ENCODE measurements around the gene SEC22C. TPM values are rescaled to one million over a fixed set of nuclear protein-coding genes. Genes with fewer than 3 reads are reported as not detected.
"Not testable (repeated sequence)": the region's sequence is repeated elsewhere in the genome, so short reads cannot be mapped to it uniquely, and the experiment has no call there.

The SEC22C gene
- total RNA-seq, 1 donor from 2014 or later: 56.2 TPM

DNA sequence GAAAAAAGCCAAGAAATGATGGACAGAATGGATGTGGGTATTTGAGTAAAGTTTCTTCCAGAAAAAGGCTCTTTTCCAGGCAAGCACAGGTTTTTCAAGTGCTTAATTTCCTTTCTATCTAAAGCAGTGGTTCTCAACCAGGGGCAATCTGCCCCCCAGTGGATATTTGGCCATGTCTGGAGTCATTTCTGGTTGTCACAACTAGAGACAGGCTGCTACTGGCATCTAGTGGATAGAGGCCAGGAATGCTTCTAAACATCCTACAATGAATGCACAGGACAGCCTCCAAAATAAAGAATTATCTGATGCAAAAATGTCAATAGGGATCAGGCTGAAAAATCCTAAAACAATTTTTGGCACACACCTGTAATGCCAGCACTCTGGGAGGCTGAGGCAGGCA, 23.9 kb downstream of the SEC22C start:
- Mint-ChIP-seq H3K4me1 (ENCODE audit: unreplicated experiment) (no peaks in the 10 kb centered on the region), H3K9me3 (ENCODE audit: unreplicated experiment) (no peaks in the 10 kb centered on the region), H3K4me3 (ENCODE audit: unreplicated experiment) (no peak overlapping the region), H3K36me3 (ENCODE audit: unreplicated experiment) (peaks cover 37% of the 10 kb centered on the region), H3K27me3 (ENCODE audit: unreplicated experiment) (no peaks in the 10 kb centered on the region), H3K27ac (ENCODE audit: unreplicated experiment) (no peak overlapping the region)
- TF ChIP-seq, protein P1, sequence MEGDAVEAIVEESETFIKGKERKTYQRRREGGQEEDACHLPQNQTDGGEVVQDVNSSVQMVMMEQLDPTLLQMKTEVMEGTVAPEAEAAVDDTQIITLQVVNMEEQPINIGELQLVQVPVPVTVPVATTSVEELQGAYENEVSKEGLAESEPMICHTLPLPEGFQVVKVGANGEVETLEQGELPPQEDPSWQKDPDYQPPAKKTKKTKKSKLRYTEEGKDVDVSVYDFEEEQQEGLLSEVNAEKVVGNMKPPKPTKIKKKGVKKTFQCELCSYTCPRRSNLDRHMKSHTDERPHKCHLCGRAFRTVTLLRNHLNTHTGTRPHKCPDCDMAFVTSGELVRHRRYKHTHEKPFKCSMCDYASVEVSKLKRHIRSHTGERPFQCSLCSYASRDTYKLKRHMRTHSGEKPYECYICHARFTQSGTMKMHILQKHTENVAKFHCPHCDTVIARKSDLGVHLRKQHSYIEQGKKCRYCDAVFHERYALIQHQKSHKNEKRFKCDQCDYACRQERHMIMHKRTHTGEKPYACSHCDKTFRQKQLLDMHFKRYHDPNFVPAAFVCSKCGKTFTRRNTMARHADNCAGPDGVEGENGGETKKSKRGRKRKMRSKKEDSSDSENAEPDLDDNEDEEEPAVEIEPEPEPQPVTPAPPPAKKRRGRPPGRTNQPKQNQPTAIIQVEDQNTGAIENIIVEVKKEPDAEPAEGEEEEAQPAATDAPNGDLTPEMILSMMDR (IDR thresholded peaks at IDR 0.05): peak; percentile 31
- no peak for DNase-seq (ENCODE audit: extremely low spot score, unreplicated experiment)

DNA sequence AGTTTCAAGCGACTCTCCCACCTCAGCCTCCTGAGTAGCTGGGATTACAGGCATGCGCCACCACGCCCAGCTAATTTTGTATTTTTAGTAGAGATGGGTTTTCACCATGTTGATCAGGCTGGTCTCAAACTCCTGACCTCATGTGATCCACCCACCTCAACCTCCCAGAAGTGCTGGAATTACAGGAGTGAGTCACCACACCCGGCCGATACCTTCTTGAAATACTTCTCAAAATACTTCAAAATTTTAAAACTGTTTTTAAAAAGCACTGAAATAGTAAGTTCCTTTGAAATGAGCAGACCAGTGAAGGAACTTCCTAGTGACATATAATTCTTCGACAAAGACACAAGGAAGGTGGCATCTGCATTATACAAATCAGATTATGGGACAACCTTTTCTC, 24.9 kb downstream of the SEC22C start:
- H3K36me3 Mint-ChIP-seq (ENCODE audit: unreplicated experiment): peaks cover 44% of the 10 kb centered on the region
- not testable (repeated sequence) for DNase-seq (ENCODE audit: extremely low spot score, unreplicated experiment); H3K27me3 Mint-ChIP-seq (ENCODE audit: unreplicated experiment); H3K9me3 Mint-ChIP-seq (ENCODE audit: unreplicated experiment); H3K4me1 Mint-ChIP-seq (ENCODE audit: unreplicated experiment); H3K27ac Mint-ChIP-seq (ENCODE audit: unreplicated experiment); H3K4me3 Mint-ChIP-seq (ENCODE audit: unreplicated experiment)

DNA sequence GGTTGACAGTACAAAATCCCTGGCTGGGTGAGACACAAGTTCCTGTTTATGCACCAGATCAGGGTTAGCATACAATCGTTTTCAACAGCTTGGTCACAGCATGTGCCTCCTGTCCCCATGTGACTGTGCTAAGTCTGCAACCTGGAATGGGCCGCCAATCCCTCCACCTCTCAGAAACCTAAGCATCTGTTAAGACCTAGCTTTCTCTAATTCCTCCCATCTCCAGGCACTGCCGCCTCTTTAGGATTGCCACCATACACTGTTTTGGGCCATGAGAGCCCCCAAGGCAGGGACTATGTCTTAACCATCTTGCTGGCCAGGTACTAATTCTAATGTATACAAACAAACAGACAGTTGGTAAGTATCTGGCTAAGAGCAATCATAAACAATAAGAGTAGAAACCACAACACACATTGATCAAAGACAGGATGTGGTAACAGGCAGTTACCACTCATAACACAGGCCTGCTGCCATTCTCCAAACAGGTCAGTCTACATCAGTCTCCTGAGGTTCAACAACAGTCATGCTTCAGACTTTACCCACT, 25.6 kb downstream of the SEC22C start:
- no peaks in the 10 kb centered on the region for H3K4me1 Mint-ChIP-seq (ENCODE audit: unreplicated experiment)
- no peaks in the 10 kb centered on the region for H3K27me3 Mint-ChIP-seq (ENCODE audit: unreplicated experiment)
- H3K4me3 Mint-ChIP-seq (ENCODE audit: unreplicated experiment): no peak overlapping the region
- TF ChIP-seq, protein P1 (IDR thresholded peaks at IDR 0.05): no peak
- no peaks in the 10 kb centered on the region for H3K9me3 Mint-ChIP-seq (ENCODE audit: unreplicated experiment)
- peaks cover 47% of the 10 kb centered on the region for H3K36me3 Mint-ChIP-seq (ENCODE audit: unreplicated experiment)
- H3K27ac Mint-ChIP-seq (ENCODE audit: unreplicated experiment): no peak overlapping the region
- DNase-seq (ENCODE audit: extremely low spot score, unreplicated experiment): no peak

DNA sequence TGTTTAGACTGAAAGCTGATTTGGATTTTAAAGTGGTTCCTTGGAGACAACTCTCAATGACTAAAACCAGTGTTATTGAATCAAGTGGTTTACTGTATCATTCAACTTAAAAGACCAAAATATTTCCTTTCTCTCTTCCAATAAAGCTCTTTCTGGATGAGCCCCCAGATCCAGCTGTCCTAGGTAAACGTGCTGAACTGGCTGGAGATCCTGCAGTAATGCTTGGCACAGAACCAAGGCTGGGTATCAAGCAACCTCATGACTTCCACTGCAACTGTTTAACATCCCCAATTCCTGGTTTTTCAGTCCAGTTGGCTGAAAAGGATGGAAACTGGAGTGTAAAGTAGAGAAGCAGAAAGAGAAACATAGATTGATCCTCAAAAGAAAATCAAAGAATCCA, 28.9 kb downstream of the SEC22C start:
- H3K27me3 Mint-ChIP-seq (ENCODE audit: unreplicated experiment): no peaks in the 10 kb centered on the region
- peaks cover 50% of the 10 kb centered on the region for H3K36me3 Mint-ChIP-seq (ENCODE audit: unreplicated experiment)
- no peak for DNase-seq (ENCODE audit: extremely low spot score, unreplicated experiment)
- H3K9me3 Mint-ChIP-seq (ENCODE audit: unreplicated experiment): no peaks in the 10 kb centered on the region
- no peak overlapping the region for H3K4me3 Mint-ChIP-seq (ENCODE audit: unreplicated experiment)
- TF ChIP-seq, protein P1 (IDR thresholded peaks at IDR 0.05): no peak
- H3K4me1 Mint-ChIP-seq (ENCODE audit: unreplicated experiment): no peaks in the 10 kb centered on the region
- no peak overlapping the region for H3K27ac Mint-ChIP-seq (ENCODE audit: unreplicated experiment)

DNA sequence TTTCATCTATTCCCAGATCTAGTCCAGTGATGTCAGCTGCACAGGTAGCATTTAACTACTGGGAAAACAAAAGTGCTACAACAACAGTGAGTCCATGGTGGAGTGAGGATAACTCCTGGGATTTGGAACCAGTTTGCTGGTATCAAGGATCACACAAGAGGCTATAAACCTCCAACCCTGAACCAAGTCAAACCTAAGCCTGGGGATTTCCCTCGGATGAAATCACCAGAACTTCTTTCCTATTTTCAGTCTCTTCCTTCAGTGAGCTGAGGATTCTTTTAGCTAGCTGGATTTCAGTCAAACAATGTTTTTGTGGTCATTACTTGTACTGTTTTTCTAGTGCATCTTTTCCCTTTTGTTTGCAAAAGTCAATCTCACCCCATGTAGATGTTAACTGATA, 31.5 kb downstream of the SEC22C start:
- DNase-seq (ENCODE audit: extremely low spot score, unreplicated experiment): no peak
- Mint-ChIP-seq H3K4me1 (ENCODE audit: unreplicated experiment) (peaks cover 21% of the 10 kb centered on the region), H3K9me3 (ENCODE audit: unreplicated experiment) (no peaks in the 10 kb centered on the region)

More for the DNA sequence above, 31.5 kb downstream of the SEC22C start:
- H3K27ac Mint-ChIP-seq (ENCODE audit: unreplicated experiment): no peak overlapping the region
- H3K27me3 Mint-ChIP-seq (ENCODE audit: unreplicated experiment): no peaks in the 10 kb centered on the region
- H3K36me3 Mint-ChIP-seq (ENCODE audit: unreplicated experiment): peaks cover 34% of the 10 kb centered on the region
- TF ChIP-seq, protein P1 (IDR thresholded peaks at IDR 0.05): no peak
- H3K4me3 Mint-ChIP-seq (ENCODE audit: unreplicated experiment): no peak overlapping the region
